ENCODE measurements around the gene UGT1A4.

UGT1A4 gene

DNA sequence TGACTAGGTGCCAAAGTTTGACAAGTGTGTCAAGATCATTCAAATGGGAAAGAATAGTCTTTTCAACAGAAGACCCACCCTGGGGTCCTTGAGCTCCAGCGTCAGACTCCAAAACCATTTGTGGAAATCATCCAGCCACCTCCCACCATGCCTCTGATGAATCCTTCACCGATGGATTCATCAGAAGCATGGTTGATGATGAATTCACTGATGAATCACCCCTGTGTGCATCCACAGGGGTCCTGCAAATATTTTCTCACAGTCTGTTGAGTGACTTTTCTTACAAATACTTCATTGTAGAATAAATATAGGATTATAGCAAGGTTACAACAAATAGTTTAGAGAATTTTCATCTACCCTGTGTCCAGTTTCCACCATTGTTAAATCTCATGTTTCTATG lies 42.5 kb upstream of the UGT1A4 start:
- in situ Hi-C loops (cut with HindIII; ENCODE audit: low sequenced_read_pairs) = no loop called here
- H3K4me3 ChIP-seq (ENCODE audit: low read depth, low read length) = no peak overlapping the region
- TF ChIP-seq, protein P1, sequence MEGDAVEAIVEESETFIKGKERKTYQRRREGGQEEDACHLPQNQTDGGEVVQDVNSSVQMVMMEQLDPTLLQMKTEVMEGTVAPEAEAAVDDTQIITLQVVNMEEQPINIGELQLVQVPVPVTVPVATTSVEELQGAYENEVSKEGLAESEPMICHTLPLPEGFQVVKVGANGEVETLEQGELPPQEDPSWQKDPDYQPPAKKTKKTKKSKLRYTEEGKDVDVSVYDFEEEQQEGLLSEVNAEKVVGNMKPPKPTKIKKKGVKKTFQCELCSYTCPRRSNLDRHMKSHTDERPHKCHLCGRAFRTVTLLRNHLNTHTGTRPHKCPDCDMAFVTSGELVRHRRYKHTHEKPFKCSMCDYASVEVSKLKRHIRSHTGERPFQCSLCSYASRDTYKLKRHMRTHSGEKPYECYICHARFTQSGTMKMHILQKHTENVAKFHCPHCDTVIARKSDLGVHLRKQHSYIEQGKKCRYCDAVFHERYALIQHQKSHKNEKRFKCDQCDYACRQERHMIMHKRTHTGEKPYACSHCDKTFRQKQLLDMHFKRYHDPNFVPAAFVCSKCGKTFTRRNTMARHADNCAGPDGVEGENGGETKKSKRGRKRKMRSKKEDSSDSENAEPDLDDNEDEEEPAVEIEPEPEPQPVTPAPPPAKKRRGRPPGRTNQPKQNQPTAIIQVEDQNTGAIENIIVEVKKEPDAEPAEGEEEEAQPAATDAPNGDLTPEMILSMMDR (IDR thresholded peaks at IDR 0.05; ENCODE audit: low read depth, low read length, missing control alignments) = no peak
- no peak for DNase-seq (ENCODE audit: low read depth)

DNA sequence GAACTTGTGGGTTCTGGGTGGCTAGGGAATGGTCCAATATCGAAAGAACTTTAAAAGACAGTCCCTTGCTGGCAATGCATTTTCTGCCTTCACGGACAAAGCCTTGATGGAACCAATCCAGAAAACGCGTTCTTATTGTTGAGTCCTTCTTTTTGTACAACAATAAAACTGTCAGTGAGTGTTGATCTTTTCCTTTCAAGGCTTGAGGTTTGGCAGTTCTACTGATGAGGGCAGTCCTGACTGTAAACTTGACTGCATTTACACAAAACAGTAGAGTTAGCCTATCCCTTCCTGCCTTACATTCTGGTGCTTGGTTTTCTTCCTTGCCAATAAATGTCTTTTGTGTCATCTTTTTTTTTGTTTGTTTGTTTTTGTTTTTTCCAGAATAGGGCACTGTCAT lies 39.3 kb upstream of the UGT1A4 start:
- TF ChIP-seq, protein P1 (IDR thresholded peaks at IDR 0.05; ENCODE audit: low read depth, low read length, missing control alignments) = no peak
- no peak overlapping the region for H3K4me3 ChIP-seq (ENCODE audit: low read depth, low read length)
- no peak for DNase-seq (ENCODE audit: low read depth)
- in situ Hi-C loops (cut with HindIII; ENCODE audit: low sequenced_read_pairs) = no loop called here

DNA sequence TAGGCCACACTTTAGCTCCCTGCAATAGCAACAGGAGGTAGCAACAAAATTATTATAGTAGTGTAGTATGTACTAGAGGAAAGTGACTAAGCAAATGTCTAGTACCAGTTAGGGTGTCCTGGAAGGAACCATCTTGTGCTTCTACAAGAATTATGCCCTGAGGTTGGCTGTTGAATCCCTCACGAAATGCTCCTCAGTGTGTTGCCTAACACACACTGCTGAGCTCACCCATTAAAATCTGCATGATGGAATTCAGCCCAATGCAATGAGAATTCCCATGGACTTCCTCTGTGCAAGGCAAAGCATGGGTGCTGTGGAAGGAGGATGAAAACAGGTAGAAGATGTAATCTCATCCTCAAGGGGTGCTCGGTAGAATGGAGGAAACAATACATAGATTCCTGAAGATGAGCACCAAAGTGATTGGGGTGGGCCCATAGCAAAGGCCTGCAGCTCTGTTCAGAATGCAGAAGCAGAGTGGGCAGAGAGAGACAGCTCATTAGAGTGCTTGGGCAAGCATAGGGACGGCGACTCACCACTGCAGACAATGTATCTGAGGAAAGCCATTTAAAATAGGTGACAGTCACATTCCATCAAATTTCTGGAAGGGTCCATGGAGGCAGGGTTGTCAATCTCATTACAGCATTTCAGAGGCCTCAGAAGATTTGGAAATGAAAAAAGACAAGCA lies 38.0 kb upstream of the UGT1A4 start:
- no peak for DNase-seq (ENCODE audit: low read depth)
- in situ Hi-C loops (cut with HindIII; ENCODE audit: low sequenced_read_pairs) = no loop called here
- H3K4me3 ChIP-seq (ENCODE audit: low read depth, low read length) = no peak overlapping the region
- TF ChIP-seq, protein P1 (IDR thresholded peaks at IDR 0.05; ENCODE audit: low read depth, low read length, missing control alignments) = no peak

DNA sequence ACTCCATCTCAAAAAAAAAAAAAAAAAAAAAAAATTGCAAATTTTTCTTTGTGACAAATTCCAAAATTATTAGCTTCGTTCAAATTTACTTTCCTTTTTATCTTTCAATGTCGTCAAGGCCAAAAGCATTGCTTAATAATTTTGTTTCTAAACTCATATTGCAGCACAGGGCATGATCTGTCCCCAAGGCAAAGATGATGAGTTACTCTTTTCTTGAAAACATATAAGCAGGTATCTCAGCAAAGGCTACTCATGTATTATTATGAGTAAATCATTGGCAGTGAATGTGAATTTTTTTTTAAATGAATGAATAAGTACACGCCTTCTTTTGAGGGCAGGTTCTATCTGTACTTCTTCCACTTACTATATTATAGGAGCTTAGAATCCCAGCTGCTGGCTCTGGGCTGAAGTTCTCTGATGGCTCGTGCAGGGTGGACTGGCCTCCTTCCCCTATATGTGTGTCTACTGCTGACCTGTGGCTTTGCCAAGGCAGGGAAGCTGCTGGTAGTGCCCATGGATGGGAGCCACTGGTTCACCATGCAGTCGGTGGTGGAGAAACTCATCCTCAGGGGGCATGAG lies 36.9 kb upstream of the UGT1A4 start, which contains the start of gene UGT1A7:
TSS of gene UGT1A7 (plus strand) at position 381 of the 579 bp plus-strand sequence. CDS start at position 418, 37 bp downstream.
- TF ChIP-seq, protein P1 (IDR thresholded peaks at IDR 0.05; ENCODE audit: low read depth, low read length, missing control alignments) = no peak
- in situ Hi-C loops (cut with HindIII; ENCODE audit: low sequenced_read_pairs) = no loop called here
- no peak for DNase-seq (ENCODE audit: low read depth)
- H3K4me3 ChIP-seq (ENCODE audit: low read depth, low read length) = no peak within 1 kb of the TSS

DNA sequence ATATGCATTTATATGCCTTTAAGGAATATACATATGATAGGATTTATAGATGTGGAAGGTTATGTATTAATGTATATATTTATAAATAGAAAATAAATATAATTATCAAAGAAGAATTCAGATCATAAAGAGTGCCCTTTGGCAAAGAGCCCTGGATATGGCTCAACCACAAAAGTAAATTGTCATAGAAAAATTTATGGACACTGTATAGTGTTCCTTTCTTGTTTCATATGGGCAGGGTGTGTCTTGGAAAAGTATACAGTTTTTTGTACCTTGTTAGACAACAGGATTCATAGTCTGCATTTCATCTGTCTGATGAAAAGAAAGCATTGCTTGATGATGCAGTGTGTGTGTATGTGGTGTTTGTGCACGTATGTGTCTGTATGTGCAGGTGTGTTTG lies 33.9 kb upstream of the UGT1A4 start:
- DNase-seq (ENCODE audit: low read depth) = no peak
- in situ Hi-C loops (cut with HindIII; ENCODE audit: low sequenced_read_pairs) = no loop called here
- no peak overlapping the region for H3K4me3 ChIP-seq (ENCODE audit: low read depth, low read length)
- TF ChIP-seq, protein P1 (IDR thresholded peaks at IDR 0.05; ENCODE audit: low read depth, low read length, missing control alignments) = no peak

DNA sequence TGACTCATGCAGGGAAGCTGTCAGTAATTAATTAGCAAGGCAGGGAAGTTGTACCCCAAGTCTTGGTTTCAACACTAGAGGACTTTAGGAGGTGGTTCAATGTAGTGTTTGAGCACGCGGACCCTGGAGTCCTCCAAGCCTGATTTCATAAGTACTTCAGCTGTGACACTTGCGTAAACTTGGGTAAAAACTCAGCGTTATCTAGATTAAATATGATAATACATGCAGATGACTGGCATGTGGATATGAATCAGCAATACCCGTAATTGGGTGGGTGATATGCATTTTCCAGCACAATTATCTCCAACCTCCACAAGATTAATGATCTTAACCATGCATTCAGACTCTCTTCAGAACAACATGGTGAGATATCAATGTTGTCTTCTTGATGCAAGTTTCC lies 31.6 kb upstream of the UGT1A4 start:
- in situ Hi-C loops (cut with HindIII; ENCODE audit: low sequenced_read_pairs) = no loop called here
- DNase-seq (ENCODE audit: low read depth) = no peak
- TF ChIP-seq, protein P1 (IDR thresholded peaks at IDR 0.05; ENCODE audit: low read depth, low read length, missing control alignments) = no peak
- H3K4me3 ChIP-seq (ENCODE audit: low read depth, low read length) = no peak overlapping the region

Data from astrocyte of the cerebellum (primary cell).